H1 (cell line): ENCODE results near the gene KPNA4.

Source experiments
- CREB1 ChIP-seq: IDR thresholded peaks from 2 replicates; pipeline ENCODE4 v1.6.1; 2012; ENCODE audit warnings: inconsistent platforms
- CTCF ChIP-seq, 3 experiments: IDR thresholded peaks; 1 replicate in 2 of 3; 2 replicates in 1 of 3; pipeline versions ENCODE4 v1.5.1 to v1.6.1; 2011; ENCODE audit warnings: low read length in 3 of 3, mild to moderate bottlenecking in 3 of 3, inconsistent platforms in 2 of 3, low read depth in 1 of 3, moderate library complexity in 1 of 3; ENCODE audit not compliant: insufficient read depth in 1 of 3; ENCODE audit errors: control extremely low read depth in 1 of 3
- KDM1A ChIP-seq: fragments of 200-600, 300-600 bp; sonication (generic); IDR thresholded peaks from 2 replicates; pipeline ENCODE4 v1.7.1; 2016; ENCODE audit warnings: mild to moderate bottlenecking, low read length, borderline replicate concordance
- MAX ChIP-seq: IDR thresholded peaks from 2 replicates; pipeline ENCODE4 v1.6.1; 2012; ENCODE audit warnings: inconsistent platforms
- POLR2A ChIP-seq, 2 experiments: IDR thresholded peaks; 1 replicate in 1 of 2; 2 replicates in 1 of 2; pipeline ENCODE4 v1.6.1; 2011; ENCODE audit warnings: low read depth in 2 of 2, low read length in 2 of 2, mild to moderate bottlenecking in 2 of 2; ENCODE audit errors: control extremely low read depth in 1 of 2
- POLR2AphosphoS5 ChIP-seq: IDR thresholded peaks from 2 replicates; pipeline ENCODE4 v1.6.1; 2011; ENCODE audit warnings: low read depth, low read length
- RAD21 ChIP-seq, 2 experiments: IDR thresholded peaks in 1 of 2; conservative IDR thresholded peaks in 1 of 2; 2 replicates each; pipeline ENCODE4 v1.6.1; 2011; ENCODE audit warnings: low read depth in 2 of 2, low read length in 2 of 2, improper control_type of control experiment in 1 of 2, inconsistent platforms in 1 of 2, mild to moderate bottlenecking in 1 of 2, moderate library complexity in 1 of 2
- SIN3A ChIP-seq, 2 experiments: IDR thresholded peaks in 1 of 2; conservative IDR thresholded peaks in 1 of 2; 2 replicates each; pipeline ENCODE4 v1.6.1; 2011 to 2012; ENCODE audit warnings: low read length in 2 of 2, improper control_type of control experiment in 1 of 2, low read depth in 1 of 2, mild to moderate bottlenecking in 1 of 2
- SIRT6 ChIP-seq: IDR thresholded peaks from one replicate; pipeline ENCODE4 v1.7.1; 2012; ENCODE audit warnings: low read length, inconsistent platforms
- SP2 ChIP-seq: IDR thresholded peaks from 2 replicates; pipeline ENCODE4 v1.6.1; 2012; ENCODE audit warnings: mild to moderate bottlenecking, low read length, inconsistent platforms
- TCF12 ChIP-seq: IDR thresholded peaks from 2 replicates; pipeline ENCODE4 v1.6.1; 2011; ENCODE audit warnings: low read depth, mild to moderate bottlenecking, low read length
- USF2 ChIP-seq: IDR thresholded peaks from 2 replicates; pipeline ENCODE4 v1.6.1; 2011; ENCODE audit warnings: low read length, improper control_type of control experiment

- TF ChIP-seq CTCF (IDR thresholded peaks at IDR 0.05; ENCODE audit: control extremely low read depth in 1 of 3, insufficient read depth in 1 of 3, low read depth in 1 of 3, low read length in 3 of 3) (no peak), POLR2AphosphoS5 (0 out of 2 replicates have a peak, but pooled peaks have one; percentile 20), TCF12 (no peak), SIRT6 (no peak), RAD21 (IDR thresholded peaks at IDR 0.05 in 1 of 2, conservative IDR thresholded peaks at IDR 0.05 in 1 of 2; ENCODE audit: low read depth in 2 of 2, low read length in 2 of 2) (no peak), KDM1A (no peak), MAX (no peak), SIN3A (conservative IDR thresholded peaks at IDR 0.05 in 1 of 2, IDR thresholded peaks at IDR 0.05 in 1 of 2; ENCODE audit: low read depth in 1 of 2, low read length in 2 of 2) (no peak), SP2 (no peak), CREB1 (no peak), USF2 (no peak), POLR2A (IDR thresholded peaks at IDR 0.05; ENCODE audit: control extremely low read depth in 1 of 2, low read depth in 2 of 2, low read length in 2 of 2) (no peak)
These were observed 119.5 kb downstream of the KPNA4 start for GRCh38 chr3:160445854-160446253.
